Panc1 (cell line): ENCODE data around the gene MADCAM1.

Experiments
- POLR2AphosphoS5 ChIP-seq: IDR thresholded peaks from 2 replicates; pipeline ENCODE4 v1.6.1; 2012; ENCODE audit warnings: mild to moderate bottlenecking, low read depth, low read length, moderate library complexity
- SIN3A ChIP-seq: IDR thresholded peaks from 2 replicates; pipeline ENCODE4 v1.6.1; 2012; ENCODE audit warnings: low read depth, mild to moderate bottlenecking, low read length, moderate library complexity, borderline replicate concordance; ENCODE audit not compliant: insufficient read depth
- TCF7L2 ChIP-seq: IDR thresholded peaks from 2 replicates; pipeline ENCODE4 v1.6.1; 2011; ENCODE audit warnings: mild to moderate bottlenecking, low read depth, low read length, inconsistent platforms
- TF ChIP-seq, protein P1 (sequence below): fragments of 450-650 bp; IDR thresholded peaks from 2 replicates; pipeline ENCODE4 v1.5.1; 2017; ENCODE audit warnings: mild to moderate bottlenecking
- TF ChIP-seq, protein P2 (sequence below), 2 experiments: IDR thresholded peaks; 2 replicates each; pipeline ENCODE4 v1.6.1; 2011 to 2012; ENCODE audit warnings: low read depth in 2 of 2, control low read depth in 1 of 2, low read length in 1 of 2, mild to moderate bottlenecking in 1 of 2, moderate library complexity in 1 of 2; ENCODE audit not compliant: insufficient read depth in 1 of 2

DNA sequence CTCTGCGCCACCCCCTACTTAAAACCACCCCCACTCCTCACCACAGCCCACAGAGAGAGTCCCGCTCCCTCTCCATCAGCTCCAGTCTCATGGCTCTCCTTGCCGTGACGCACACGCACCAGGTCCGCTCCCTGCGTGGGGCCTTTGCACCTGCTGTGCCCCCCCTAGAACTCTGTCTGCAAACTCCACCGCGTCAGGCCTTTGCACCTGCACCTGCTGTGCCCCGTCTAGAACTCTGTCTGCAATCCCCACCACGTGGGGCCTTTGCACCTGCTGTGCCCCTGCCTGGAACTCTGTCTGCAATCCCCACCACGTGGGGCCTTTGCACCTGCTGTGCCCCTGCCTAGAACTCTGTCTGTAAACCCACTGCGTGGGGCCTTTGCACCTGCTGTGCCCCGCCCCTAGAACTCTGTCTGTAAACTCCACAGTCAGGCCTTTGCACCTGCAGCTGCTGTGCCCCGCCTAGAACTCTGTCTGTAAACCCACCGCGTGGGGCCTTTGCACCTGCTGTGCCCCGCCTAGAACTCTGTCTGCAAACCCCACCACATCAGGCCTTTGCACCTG is 39.7 kb upstream of the MADCAM1 start:
- TF ChIP-seq, protein P1, sequence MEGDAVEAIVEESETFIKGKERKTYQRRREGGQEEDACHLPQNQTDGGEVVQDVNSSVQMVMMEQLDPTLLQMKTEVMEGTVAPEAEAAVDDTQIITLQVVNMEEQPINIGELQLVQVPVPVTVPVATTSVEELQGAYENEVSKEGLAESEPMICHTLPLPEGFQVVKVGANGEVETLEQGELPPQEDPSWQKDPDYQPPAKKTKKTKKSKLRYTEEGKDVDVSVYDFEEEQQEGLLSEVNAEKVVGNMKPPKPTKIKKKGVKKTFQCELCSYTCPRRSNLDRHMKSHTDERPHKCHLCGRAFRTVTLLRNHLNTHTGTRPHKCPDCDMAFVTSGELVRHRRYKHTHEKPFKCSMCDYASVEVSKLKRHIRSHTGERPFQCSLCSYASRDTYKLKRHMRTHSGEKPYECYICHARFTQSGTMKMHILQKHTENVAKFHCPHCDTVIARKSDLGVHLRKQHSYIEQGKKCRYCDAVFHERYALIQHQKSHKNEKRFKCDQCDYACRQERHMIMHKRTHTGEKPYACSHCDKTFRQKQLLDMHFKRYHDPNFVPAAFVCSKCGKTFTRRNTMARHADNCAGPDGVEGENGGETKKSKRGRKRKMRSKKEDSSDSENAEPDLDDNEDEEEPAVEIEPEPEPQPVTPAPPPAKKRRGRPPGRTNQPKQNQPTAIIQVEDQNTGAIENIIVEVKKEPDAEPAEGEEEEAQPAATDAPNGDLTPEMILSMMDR, result no peak
- no peak for TF ChIP-seq SIN3A
- TF ChIP-seq, protein P2, sequence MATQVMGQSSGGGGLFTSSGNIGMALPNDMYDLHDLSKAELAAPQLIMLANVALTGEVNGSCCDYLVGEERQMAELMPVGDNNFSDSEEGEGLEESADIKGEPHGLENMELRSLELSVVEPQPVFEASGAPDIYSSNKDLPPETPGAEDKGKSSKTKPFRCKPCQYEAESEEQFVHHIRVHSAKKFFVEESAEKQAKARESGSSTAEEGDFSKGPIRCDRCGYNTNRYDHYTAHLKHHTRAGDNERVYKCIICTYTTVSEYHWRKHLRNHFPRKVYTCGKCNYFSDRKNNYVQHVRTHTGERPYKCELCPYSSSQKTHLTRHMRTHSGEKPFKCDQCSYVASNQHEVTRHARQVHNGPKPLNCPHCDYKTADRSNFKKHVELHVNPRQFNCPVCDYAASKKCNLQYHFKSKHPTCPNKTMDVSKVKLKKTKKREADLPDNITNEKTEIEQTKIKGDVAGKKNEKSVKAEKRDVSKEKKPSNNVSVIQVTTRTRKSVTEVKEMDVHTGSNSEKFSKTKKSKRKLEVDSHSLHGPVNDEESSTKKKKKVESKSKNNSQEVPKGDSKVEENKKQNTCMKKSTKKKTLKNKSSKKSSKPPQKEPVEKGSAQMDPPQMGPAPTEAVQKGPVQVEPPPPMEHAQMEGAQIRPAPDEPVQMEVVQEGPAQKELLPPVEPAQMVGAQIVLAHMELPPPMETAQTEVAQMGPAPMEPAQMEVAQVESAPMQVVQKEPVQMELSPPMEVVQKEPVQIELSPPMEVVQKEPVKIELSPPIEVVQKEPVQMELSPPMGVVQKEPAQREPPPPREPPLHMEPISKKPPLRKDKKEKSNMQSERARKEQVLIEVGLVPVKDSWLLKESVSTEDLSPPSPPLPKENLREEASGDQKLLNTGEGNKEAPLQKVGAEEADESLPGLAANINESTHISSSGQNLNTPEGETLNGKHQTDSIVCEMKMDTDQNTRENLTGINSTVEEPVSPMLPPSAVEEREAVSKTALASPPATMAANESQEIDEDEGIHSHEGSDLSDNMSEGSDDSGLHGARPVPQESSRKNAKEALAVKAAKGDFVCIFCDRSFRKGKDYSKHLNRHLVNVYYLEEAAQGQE (IDR thresholded peaks at IDR 0.05; ENCODE audit: insufficient read depth in 1 of 2, low read depth in 2 of 2, low read length in 1 of 2), result no peak
- TF ChIP-seq POLR2AphosphoS5, result no peak
- TF ChIP-seq TCF7L2, result no peak
